Stimulated activated CD8-positive, alpha-beta memory T cell treated with anti-CD3 and anti-CD28 coated beads, Interleukin-15, amount 100 ng/mL, for 1 hour (primary cell): ENCODE results near the gene PRKCH.

Source experiments
- DNase-seq: peaks from one replicate; pipeline ENCODE4 v3.0.0-alpha.2; 2020; ENCODE audit warnings: low read depth

PRKCH gene

GRCh38 chr14:61321385-61322010, at the start of gene PRKCH:
PRKCH (plus strand) TSS chr14:61321579; CDS start chr14:61322102, 523 bp downstream.
- peak; percentile 64 for DNase-seq

- no peak for DNase-seq
Observed at GRCh38 chr14:61277232-61277631, 44.1 kb upstream of the PRKCH start.

- no peak for DNase-seq
Observed at GRCh38 chr14:61277784-61278183, 43.6 kb upstream of the PRKCH start.

- DNase-seq = no peak
Observed at GRCh38 chr14:61279082-61279481, 42.3 kb upstream of the PRKCH start.

- no peak for DNase-seq
Observed at GRCh38 chr14:61280092-61280525, 41.3 kb upstream of the PRKCH start.

GRCh38 chr14:61280526-61281185, 40.7 kb upstream of the PRKCH start:
- DNase-seq = peak; percentile 60

GRCh38 chr14:61281186-61281947, 40.0 kb upstream of the PRKCH start, which contains the start of gene TMEM30B:
TMEM30B (minus strand) TSS chr14:61281338; CDS start chr14:61281147, 191 bp downstream.
- DNase-seq = no peak

- DNase-seq = no peak
Observed at GRCh38 chr14:61281948-61282275, 39.5 kb upstream of the PRKCH start.

- DNase-seq = no peak
Observed at GRCh38 chr14:61282746-61283145, 38.6 kb upstream of the PRKCH start.

GRCh38 chr14:61284001-61284400, 37.4 kb upstream of the PRKCH start:
- DNase-seq = no peak

- DNase-seq = no peak
Observed at GRCh38 chr14:61285364-61285763, 36.0 kb upstream of the PRKCH start.

- no peak for DNase-seq
Observed at GRCh38 chr14:61287196-61287595, 34.2 kb upstream of the PRKCH start.

- no peak for DNase-seq
Observed at GRCh38 chr14:61288228-61288627, 33.2 kb upstream of the PRKCH start.

GRCh38 chr14:61288720-61289119, 32.7 kb upstream of the PRKCH start:
- no peak for DNase-seq

GRCh38 chr14:61290701-61291100, 30.7 kb upstream of the PRKCH start:
- DNase-seq = no peak

- no peak for DNase-seq
Observed at GRCh38 chr14:61296151-61296550, 25.2 kb upstream of the PRKCH start.

- no peak for DNase-seq
Observed at GRCh38 chr14:61296719-61297502, 24.5 kb upstream of the PRKCH start.

- DNase-seq = no peak
Observed at GRCh38 chr14:61297581-61297980, 23.8 kb upstream of the PRKCH start.

- no peak for DNase-seq
Observed at GRCh38 chr14:61298824-61299223, 22.6 kb upstream of the PRKCH start.

- DNase-seq = no peak
Observed at GRCh38 chr14:61300209-61300608, 21.2 kb upstream of the PRKCH start.

- no peak for DNase-seq
Observed at GRCh38 chr14:61300754-61301153, 20.6 kb upstream of the PRKCH start.

GRCh38 chr14:61304688-61305087, 16.7 kb upstream of the PRKCH start:
- no peak for DNase-seq
